PC-9 (cell line): ENCODE results near the gene DGKA. TPM values are rescaled to one million over a fixed set of nuclear protein-coding genes. Genes with fewer than 3 reads are reported as not detected.

Source experiments
- BruUV-seq: library from RNA; stranded (reverse); fragments of 400-500 nt; replicated peaks from 2 replicates; lab custom pipeline; 2021; lab: Mats Ljungman, UMichigan
- CTCF ChIA-PET: fragments of 300-600 bp; sonication (Branson Sonifier 250); formaldehyde crosslinking; loops from one replicate; lab custom pipeline; 2022; ENCODE audit warnings: antibody characterized with exemption; lab: Charles Lee
- POLR2A ChIA-PET: fragments of 300-600 bp; sonication (Branson Sonifier 250); formaldehyde crosslinking; loops from one replicate; lab custom pipeline; 2022; ENCODE audit warnings: antibody characterized with exemption; ENCODE audit not compliant: unreplicated experiment; lab: Charles Lee
- DNase-seq, 2 experiments: peaks; one replicate each; pipeline versions ENCODE4 v3.0.0 to v3.0.0-alpha.2; 2015 to 2022; ENCODE audit warnings: mixed read lengths in 1 of 2
- H2AFZ ChIP-seq: fragments of 200-600 bp; sonication (generic); 2 replicates; pipeline ENCODE4 v1.8.1; 2017; ENCODE audit warnings: antibody characterized with exemption
- H3F3A ChIP-seq: fragments of 200-600 bp; sonication (generic); 2 replicates; pipeline ENCODE4 v1.8.1; 2017; ENCODE audit warnings: antibody characterized with exemption, mild to moderate bottlenecking, low read depth; ENCODE audit not compliant: insufficient read depth
- H3K27ac ChIP-seq: fragments of 200-600 bp; sonication (generic); 2 replicates; pipeline ENCODE4 v1.6.1; 2016; ENCODE audit warnings: mixed run types
- H3K27me3 ChIP-seq: fragments of 200-600 bp; sonication (generic); 2 replicates; pipeline ENCODE4 v1.6.1; 2016; ENCODE audit warnings: low read depth, mixed run types; ENCODE audit not compliant: insufficient read depth
- H3K36me3 ChIP-seq: fragments of 200-600 bp; sonication (generic); 2 replicates; pipeline ENCODE4 v1.6.1; 2016; ENCODE audit warnings: low read depth, mixed run types
- H3K4me1 ChIP-seq: fragments of 200-600 bp; sonication (generic); replicated peaks from 2 replicates; pipeline ENCODE4 v1.6.1; 2016; ENCODE audit warnings: mixed run types; ENCODE audit not compliant: insufficient read depth
- H3K4me2 ChIP-seq: fragments of 200-600 bp; sonication (generic); 2 replicates; pipeline ENCODE4 v1.6.1; 2017; ENCODE audit warnings: mixed run types
- H3K4me3 ChIP-seq: fragments of 200-600 bp; sonication (generic); 2 replicates; pipeline ENCODE4 v1.6.1; 2016; ENCODE audit warnings: mixed run types
- H3K79me2 ChIP-seq: fragments of 200-600 bp; sonication (generic); 2 replicates; pipeline ENCODE4 v1.6.1; 2017; ENCODE audit warnings: low read depth, mixed run types
- H3K9me2 ChIP-seq: fragments of 200-600 bp; sonication (generic); 2 replicates; pipeline ENCODE4 v1.8.1; 2017; ENCODE audit warnings: mild to moderate bottlenecking; ENCODE audit not compliant: insufficient read depth
- H3K9me3 ChIP-seq: fragments of 200-600 bp; sonication (generic); 2 replicates; pipeline ENCODE4 v1.8.1; 2016; ENCODE audit warnings: low read depth; ENCODE audit not compliant: insufficient read depth
- H4K20me1 ChIP-seq: fragments of 200-600 bp; sonication (generic); 2 replicates; pipeline ENCODE4 v1.8.1; 2017; ENCODE audit not compliant: insufficient read depth
- EZH2 ChIP-seq: fragments of 200-600 bp; sonication (generic); IDR thresholded peaks from 2 replicates; pipeline ENCODE4 v1.8.0; 2017; ENCODE audit warnings: antibody characterized with exemption, low read depth
- intact Hi-C: fragments of 100-400 bp; cut with micrococcal nuclease; formaldehyde crosslinking; loops from one replicate; pipeline ENCODE4 v1.10.0; 2022; ENCODE audit not compliant: unreplicated experiment
- total RNA-seq: library from RNA; stranded (reverse); gene quantifications from 2 replicates; pipeline ENCODE4 v1.2.3, GENCODE V29; 2021
- TF ChIP-seq, protein P1 (sequence below): fragments of 200-600 bp; sonication (generic); conservative IDR thresholded peaks from 2 replicates; pipeline ENCODE4 v1.6.1; 2017; ENCODE audit warnings: mixed run types, antibody characterized with exemption, mild to moderate bottlenecking, moderate library complexity

The DGKA gene
- total RNA-seq, 1 experiment from 2014 or later = 86.6 TPM

DNA sequence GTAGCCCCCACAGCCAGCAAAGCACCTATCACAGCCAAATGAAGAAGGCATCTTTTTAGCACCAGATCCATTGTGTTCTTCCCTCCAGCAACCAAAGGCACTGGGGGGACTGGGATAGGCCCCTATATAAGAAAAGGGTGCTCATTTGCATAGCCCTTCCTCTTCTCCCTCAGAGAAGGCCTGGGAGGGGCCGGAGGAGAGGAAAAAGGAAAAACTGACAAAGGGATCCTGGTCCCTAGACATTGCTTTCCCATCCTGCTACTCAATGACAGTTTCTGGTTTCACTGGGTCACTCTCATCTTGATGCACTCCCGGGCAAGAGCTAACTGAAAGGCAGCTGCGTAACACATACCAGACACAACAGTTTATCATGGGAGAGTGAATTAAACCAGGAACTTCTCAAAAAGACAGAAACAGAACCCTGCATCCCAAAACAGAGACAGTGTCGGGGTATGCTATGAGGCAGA, 35.0 kb downstream of the DGKA start, which contains the start of gene PMEL:
Gene PMEL, minus strand, starts transcription at position 102 of the 467 bp plus-strand sequence. Its CDS starts 31 bp downstream, at position 71.
- peaks cover 10% of the 10 kb centered on the region; the same call in 1 of the 2 replicates for H3K36me3 ChIP-seq
- H3K4me3 ChIP-seq = peak within 1 kb of the TSS; percentile 90
- TF ChIP-seq EZH2 = no peak
- TF ChIP-seq, protein P1, sequence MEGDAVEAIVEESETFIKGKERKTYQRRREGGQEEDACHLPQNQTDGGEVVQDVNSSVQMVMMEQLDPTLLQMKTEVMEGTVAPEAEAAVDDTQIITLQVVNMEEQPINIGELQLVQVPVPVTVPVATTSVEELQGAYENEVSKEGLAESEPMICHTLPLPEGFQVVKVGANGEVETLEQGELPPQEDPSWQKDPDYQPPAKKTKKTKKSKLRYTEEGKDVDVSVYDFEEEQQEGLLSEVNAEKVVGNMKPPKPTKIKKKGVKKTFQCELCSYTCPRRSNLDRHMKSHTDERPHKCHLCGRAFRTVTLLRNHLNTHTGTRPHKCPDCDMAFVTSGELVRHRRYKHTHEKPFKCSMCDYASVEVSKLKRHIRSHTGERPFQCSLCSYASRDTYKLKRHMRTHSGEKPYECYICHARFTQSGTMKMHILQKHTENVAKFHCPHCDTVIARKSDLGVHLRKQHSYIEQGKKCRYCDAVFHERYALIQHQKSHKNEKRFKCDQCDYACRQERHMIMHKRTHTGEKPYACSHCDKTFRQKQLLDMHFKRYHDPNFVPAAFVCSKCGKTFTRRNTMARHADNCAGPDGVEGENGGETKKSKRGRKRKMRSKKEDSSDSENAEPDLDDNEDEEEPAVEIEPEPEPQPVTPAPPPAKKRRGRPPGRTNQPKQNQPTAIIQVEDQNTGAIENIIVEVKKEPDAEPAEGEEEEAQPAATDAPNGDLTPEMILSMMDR = no peak
- ChIA-PET POLR2A (interaction anchor here (0.5 to 0.7 kb wide), 2 partner anchors 103 to 116 kb away, joined by 3 to 8 read pairs; no protein-coding TSS in a partner anchor), CTCF (interaction anchor here (0.5 kb wide), 1 partner anchor 135 kb away, joined by 7 read pairs; no protein-coding TSS in a partner anchor)
- DNase-seq = no peak
- TSS peak; percentile 85 for BruUV-seq
- no peaks in the 10 kb centered on the region for H3K27me3 ChIP-seq
- H3K9me2 ChIP-seq = no peaks in the 10 kb centered on the region
- intact Hi-C loops = no loop called here
- H3K79me2 ChIP-seq = peaks cover 21% of the 10 kb centered on the region
- H3K4me1 ChIP-seq = peaks cover 22% of the 10 kb centered on the region
- peak within 1 kb of the TSS; percentile 97 for H2AFZ ChIP-seq
- peaks cover 7% of the 10 kb centered on the region; the same call in 1 of the 2 replicates for H3F3A ChIP-seq
- peak within 1 kb of the TSS; percentile 95 for H3K4me2 ChIP-seq
- no peaks in the 10 kb centered on the region for H4K20me1 ChIP-seq
- peak within 1 kb of the TSS; percentile 49 for H3K27ac ChIP-seq
- no peaks in the 10 kb centered on the region for H3K9me3 ChIP-seq

DNA sequence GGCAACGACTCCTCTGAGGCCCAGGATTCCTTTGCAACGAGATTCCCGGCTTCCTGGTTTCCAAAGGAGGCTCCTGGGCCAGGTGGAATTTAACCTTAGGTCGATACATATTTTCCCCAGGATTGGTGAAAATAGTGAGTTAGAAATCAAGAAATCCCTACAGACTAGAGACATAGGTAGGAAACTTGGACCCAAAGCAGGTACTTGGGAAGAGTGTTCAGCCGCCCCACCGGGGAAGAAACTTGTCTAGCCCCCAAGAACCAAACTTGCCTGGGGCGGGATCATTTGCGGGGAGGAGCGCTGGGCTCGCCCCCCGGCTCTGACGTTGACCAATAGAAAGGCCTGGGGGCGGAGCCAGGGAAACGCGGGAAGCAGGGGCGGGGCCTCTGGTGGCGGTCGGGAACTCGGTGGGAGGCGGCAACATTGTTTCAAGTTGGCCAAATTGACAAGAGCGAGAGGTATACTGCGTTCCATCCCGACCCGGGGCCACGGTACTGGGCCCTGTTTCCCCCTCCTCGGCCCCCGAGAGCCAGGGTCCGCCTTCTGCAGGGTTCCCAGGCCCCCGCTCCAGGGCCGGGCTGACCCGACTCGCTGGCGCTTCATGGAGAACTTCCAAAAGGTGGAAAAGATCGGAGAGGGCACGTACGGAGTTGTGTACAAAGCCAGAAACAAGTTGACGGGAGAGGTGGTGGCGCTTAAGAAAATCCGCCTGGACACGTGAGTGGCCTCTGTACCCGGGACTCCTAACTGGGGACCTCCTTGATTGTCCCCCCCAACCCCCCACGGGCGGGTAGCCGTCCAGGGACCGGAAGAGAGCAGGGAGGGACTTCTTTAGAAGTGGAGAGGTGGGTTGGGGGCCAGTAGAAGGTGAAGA, 35.7 kb downstream of the DGKA start, which contains the start of gene CDK2:
Gene CDK2, plus strand, starts transcription at position 423 of the 874 bp plus-strand sequence. Its CDS starts 179 bp downstream, at position 602.
- ChIA-PET POLR2A (interaction anchor here (0.5 to 0.7 kb wide), 2 partner anchors 103 to 115 kb away, joined by 3 to 8 read pairs; no protein-coding TSS in a partner anchor), CTCF (interaction anchor here (0.5 kb wide), 1 partner anchor 136 kb away, joined by 7 read pairs; no protein-coding TSS in a partner anchor)
- Histone ChIP-seq H3K27ac (peak within 1 kb of the TSS; percentile 49), H3K9me3 (no peaks in the 10 kb centered on the region), H3F3A (peaks cover 11% of the 10 kb centered on the region), H3K27me3 (no peaks in the 10 kb centered on the region), H3K4me3 (peak within 1 kb of the TSS; percentile 90), H3K4me1 (peaks cover 28% of the 10 kb centered on the region), H3K79me2 (peaks cover 21% of the 10 kb centered on the region), H3K4me2 (peak within 1 kb of the TSS; percentile 95), H3K36me3 (peaks cover 10% of the 10 kb centered on the region; the same call in 1 of the 2 replicates), H3K9me2 (no peaks in the 10 kb centered on the region), H4K20me1 (no peaks in the 10 kb centered on the region), H2AFZ (peak within 1 kb of the TSS; percentile 97)
- TSS peak; percentile 62 for BruUV-seq
- TF ChIP-seq EZH2 = no peak
- TF ChIP-seq, protein P1 = no peak
- peak; percentile 68 to 93 for DNase-seq
- intact Hi-C loops = no loop called here

DNA sequence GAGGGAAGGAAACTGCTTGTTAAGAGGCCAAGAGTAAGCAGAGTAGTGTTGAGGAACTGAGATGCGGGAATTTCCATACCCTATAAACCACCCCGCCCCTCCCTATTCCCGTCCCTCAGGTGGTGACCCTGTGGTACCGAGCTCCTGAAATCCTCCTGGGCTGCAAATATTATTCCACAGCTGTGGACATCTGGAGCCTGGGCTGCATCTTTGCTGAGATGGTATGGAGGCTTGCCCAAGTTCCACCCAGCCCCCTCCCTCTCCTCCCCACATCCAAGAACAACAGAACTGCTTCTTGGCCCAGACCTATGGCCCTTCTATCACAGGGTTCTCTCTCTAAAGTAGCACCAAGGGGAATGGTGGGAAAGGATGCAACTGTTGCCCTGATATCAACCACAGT, 38.4 kb downstream of the DGKA start:
- no peak overlapping the region for H3K4me2 ChIP-seq
- no peaks in the 10 kb centered on the region for H3K27me3 ChIP-seq
- H3K36me3 ChIP-seq = peaks cover 10% of the 10 kb centered on the region; the same call in 1 of the 2 replicates
- no peak for TF ChIP-seq EZH2
- TF ChIP-seq, protein P1 = no peak
- H2AFZ ChIP-seq = no peak overlapping the region
- H3K27ac ChIP-seq = no peak overlapping the region
- H3K9me3 ChIP-seq = no peaks in the 10 kb centered on the region
- peaks cover 28% of the 10 kb centered on the region for H3K79me2 ChIP-seq
- DNase-seq = no peak
- CTCF ChIA-PET = no interaction called here
- peaks cover 41% of the 10 kb centered on the region for H3K4me1 ChIP-seq
- intact Hi-C loops = no loop called here
- BruUV-seq = no TSS peak
- H3K4me3 ChIP-seq = no peak overlapping the region
- H3K9me2 ChIP-seq = no peaks in the 10 kb centered on the region
- POLR2A ChIA-PET = no interaction called here
- H3F3A ChIP-seq = peaks cover 25% of the 10 kb centered on the region
- H4K20me1 ChIP-seq = no peaks in the 10 kb centered on the region
